Gastroesophageal sphincter (tissue), 3 donors: Measurements from ENCODE around the gene NAPEPLD.
"Not testable (repeated sequence)": the region's sequence is repeated elsewhere in the genome, so short reads cannot be mapped to it uniquely, and the experiment has no call there.

ENCODE experiments used
- EP300 ChIP-seq: sonication (generic); formaldehyde crosslinking; IDR thresholded peaks from one replicate; pipeline ENCODE4 v1.6.1; 2017; ENCODE audit warnings: antibody characterized with exemption, mild to moderate bottlenecking
- POLR2A ChIP-seq, 2 donors: fragments of 450-650 bp; IDR thresholded peaks; one replicate each; pipeline ENCODE4 v1.6.1; 2017; ENCODE audit warnings: antibody characterized with exemption in 2 of 2, mild to moderate bottlenecking in 2 of 2, moderate library complexity in 1 of 2
- POLR2AphosphoS5 ChIP-seq: sonication (generic); formaldehyde crosslinking; IDR thresholded peaks from one replicate; pipeline ENCODE4 v1.6.1; 2017; ENCODE audit warnings: antibody characterized with exemption
- TF ChIP-seq, protein P1 (sequence below), 4 experiments: fragments of 200-600 bp in 2 of 4; fragments of 450-650 bp in 2 of 4; sonication (generic) in 1 of 4; IDR thresholded peaks; one replicate each; pipeline ENCODE4 v1.5.1; 2017 to 2019; ENCODE audit warnings: antibody characterized with exemption in 4 of 4, mild to moderate bottlenecking in 2 of 4, moderate library complexity in 2 of 4

DNA sequence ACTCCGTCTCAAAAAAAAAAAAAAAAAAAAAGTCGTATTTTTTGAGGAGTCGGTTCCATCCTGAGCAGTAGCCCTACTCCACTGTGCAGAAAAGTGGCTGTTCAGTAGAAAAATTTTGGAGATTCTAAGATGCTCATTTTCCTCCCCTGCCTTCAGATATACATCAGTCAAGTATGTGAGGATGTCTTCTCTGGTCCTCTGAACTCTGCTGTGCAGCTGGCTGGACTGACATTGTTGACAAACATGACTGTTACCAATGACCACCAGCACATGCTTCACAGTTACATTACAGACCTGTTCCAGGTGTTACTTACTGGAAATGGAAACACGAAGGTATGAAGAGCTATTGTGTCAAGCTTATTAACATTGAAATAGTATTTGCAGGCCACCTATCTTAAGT, 56.6 kb downstream of the NAPEPLD start:
- TF ChIP-seq POLR2A (IDR thresholded peaks at IDR 0.05); POLR2AphosphoS5; EP300: not testable (repeated sequence)
- TF ChIP-seq, protein P1, sequence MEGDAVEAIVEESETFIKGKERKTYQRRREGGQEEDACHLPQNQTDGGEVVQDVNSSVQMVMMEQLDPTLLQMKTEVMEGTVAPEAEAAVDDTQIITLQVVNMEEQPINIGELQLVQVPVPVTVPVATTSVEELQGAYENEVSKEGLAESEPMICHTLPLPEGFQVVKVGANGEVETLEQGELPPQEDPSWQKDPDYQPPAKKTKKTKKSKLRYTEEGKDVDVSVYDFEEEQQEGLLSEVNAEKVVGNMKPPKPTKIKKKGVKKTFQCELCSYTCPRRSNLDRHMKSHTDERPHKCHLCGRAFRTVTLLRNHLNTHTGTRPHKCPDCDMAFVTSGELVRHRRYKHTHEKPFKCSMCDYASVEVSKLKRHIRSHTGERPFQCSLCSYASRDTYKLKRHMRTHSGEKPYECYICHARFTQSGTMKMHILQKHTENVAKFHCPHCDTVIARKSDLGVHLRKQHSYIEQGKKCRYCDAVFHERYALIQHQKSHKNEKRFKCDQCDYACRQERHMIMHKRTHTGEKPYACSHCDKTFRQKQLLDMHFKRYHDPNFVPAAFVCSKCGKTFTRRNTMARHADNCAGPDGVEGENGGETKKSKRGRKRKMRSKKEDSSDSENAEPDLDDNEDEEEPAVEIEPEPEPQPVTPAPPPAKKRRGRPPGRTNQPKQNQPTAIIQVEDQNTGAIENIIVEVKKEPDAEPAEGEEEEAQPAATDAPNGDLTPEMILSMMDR (IDR thresholded peaks at IDR 0.05) = not testable (repeated sequence)
